Upper lobe of left lung (tissue), 4 donors: ENCODE results near the gene ADARB1.

Source experiments
- CTCF ChIP-seq, 6 experiments: fragments of 450-650 bp in 4 of 6; fragments of 200-600 bp in 2 of 6; sonication (generic) in 2 of 6; IDR thresholded peaks; one replicate each; pipeline ENCODE4 v1.5.1; 2016 to 2019; ENCODE audit warnings: antibody characterized with exemption in 6 of 6
- EP300 ChIP-seq, 4 donors: sonication (generic); formaldehyde crosslinking; IDR thresholded peaks; one replicate each; pipeline ENCODE4 v1.5.1; 2017; ENCODE audit warnings: antibody characterized with exemption in 4 of 4, control low read depth in 2 of 4
- POLR2A ChIP-seq, 4 donors: fragments of 450-650 bp; IDR thresholded peaks; one replicate each; pipeline ENCODE4 v1.5.1; 2016 to 2017; ENCODE audit warnings: antibody characterized with exemption in 4 of 4, mild to moderate bottlenecking in 2 of 4
- POLR2AphosphoS5 ChIP-seq, 2 donors: sonication (generic); formaldehyde crosslinking; IDR thresholded peaks; one replicate each; pipeline ENCODE4 v1.5.1; 2017; ENCODE audit warnings: antibody characterized with exemption in 2 of 2

GRCh38 chr21:45071874-45072737 is 2.3 kb upstream of the ADARB1 start:
- no peak for TF ChIP-seq POLR2A (IDR thresholded peaks at IDR 0.05)
- TF ChIP-seq CTCF (IDR thresholded peaks at IDR 0.05), result no peak
- no peak for TF ChIP-seq POLR2AphosphoS5 (IDR thresholded peaks at IDR 0.05)
- no peak for TF ChIP-seq EP300 (IDR thresholded peaks at IDR 0.05)
